ENCODE results near the gene RNF149. TPM values are rescaled to one million over a fixed set of nuclear protein-coding genes. Genes with fewer than 3 reads are reported as not detected.

The RNF149 gene
- total and polyA plus RNA-seq, 9 donors: 22.0 to 49.6 (median 32.6) TPM

DNA sequence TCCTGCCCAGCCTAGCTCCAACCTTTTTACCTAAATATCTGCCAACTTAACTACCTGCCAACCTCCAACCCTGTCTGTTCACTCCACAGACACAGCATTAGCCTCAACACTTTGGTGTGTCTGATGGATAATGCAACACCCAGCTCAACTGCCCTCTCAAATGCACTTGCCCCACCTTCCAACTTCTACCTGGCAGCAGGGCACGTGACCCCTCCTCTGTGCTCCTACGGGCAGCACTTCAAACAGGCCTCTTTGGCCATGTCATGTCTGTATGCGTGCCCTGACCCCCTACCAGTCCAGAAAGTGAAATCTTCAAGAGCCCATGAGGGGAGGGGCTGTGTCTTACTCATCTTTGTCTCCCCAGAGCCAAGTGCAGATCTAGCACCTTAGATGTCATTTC is 25.5 kb downstream of the RNF149 start:
- WGBS (ENCODE audit: insufficient coverage): 100% methylated on average over 3 of the region's 3 CpGs
- no peak for DNase-seq
- no peaks in the 10 kb centered on the region for H3K9me3 ChIP-seq (replicated peaks; ENCODE audit: control insufficient read depth, low read depth, low read length)
- H3K4me1 ChIP-seq (ENCODE audit: control insufficient read depth, insufficient read depth, low read length): no peaks in the 10 kb centered on the region
- no peak overlapping the region for H3K27ac ChIP-seq (ENCODE audit: low read length)
- H3K27me3 ChIP-seq (ENCODE audit: control insufficient read depth, insufficient read depth, low read length): no peaks in the 10 kb centered on the region
- no peak overlapping the region for H3K4me3 ChIP-seq (ENCODE audit: low read length)
- peaks cover 52% of the 10 kb centered on the region for H3K36me3 ChIP-seq (ENCODE audit: control insufficient read depth, insufficient read depth, low read length)

DNA sequence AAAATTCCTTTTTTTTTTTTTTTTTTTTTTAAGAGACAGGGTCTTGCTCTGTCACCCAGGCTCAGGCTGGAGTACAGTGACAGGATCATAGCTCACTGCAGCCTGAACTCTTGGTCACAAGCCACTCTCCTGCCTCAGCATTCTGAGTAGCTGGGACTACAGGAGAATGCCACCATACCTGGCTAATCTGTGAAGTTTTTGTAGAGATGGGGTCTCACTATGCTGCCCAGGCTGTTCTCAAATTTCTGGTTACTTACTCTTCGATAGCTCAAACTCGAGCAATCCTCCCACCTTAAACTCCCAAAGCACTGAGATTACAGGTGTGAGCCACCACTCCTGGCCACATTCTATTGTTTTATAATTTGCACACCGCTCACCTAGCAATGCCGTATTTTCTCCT is 27.0 kb downstream of the RNF149 start:
- WGBS (ENCODE audit: insufficient coverage): 100% methylated on average over 2 of the region's 4 CpGs
- H3K27me3 ChIP-seq (ENCODE audit: control insufficient read depth, insufficient read depth, low read length): no peaks in the 10 kb centered on the region
- no peak overlapping the region for H3K4me3 ChIP-seq (ENCODE audit: low read length)
- H3K9me3 ChIP-seq (replicated peaks; ENCODE audit: control insufficient read depth, low read depth, low read length): no peaks in the 10 kb centered on the region
- no peak overlapping the region for H3K27ac ChIP-seq (ENCODE audit: low read length)
- peaks cover 46% of the 10 kb centered on the region for H3K36me3 ChIP-seq (ENCODE audit: control insufficient read depth, insufficient read depth, low read length)
- no peaks in the 10 kb centered on the region for H3K4me1 ChIP-seq (ENCODE audit: control insufficient read depth, insufficient read depth, low read length)
- no peak for DNase-seq

DNA sequence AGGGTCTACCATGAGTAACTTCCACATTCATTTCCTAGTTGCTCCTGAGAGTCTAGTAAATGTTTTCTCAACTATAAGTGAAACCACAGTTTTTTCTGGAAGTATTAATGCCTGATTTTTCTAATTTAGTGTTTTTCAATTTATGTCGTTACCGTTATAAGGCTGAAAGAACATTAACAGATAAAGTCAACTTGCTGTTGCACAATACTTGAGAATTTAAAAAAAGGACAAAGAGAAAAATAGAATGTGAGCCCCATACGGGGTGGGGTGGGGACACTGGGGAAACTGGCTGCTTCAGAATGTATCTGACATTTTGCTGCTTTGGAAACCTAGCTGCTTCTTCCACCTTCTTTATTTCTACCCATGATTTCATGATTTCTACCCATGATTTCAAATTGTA is 29.6 kb downstream of the RNF149 start:
- WGBS (ENCODE audit: insufficient coverage): no CpG with 5 or more reads among the region's 3 CpGs
- peaks cover 47% of the 10 kb centered on the region for H3K36me3 ChIP-seq (ENCODE audit: control insufficient read depth, insufficient read depth, low read length)
- no peak overlapping the region for H3K27ac ChIP-seq (ENCODE audit: low read length)
- no peaks in the 10 kb centered on the region for H3K27me3 ChIP-seq (ENCODE audit: control insufficient read depth, insufficient read depth, low read length)
- no peaks in the 10 kb centered on the region for H3K9me3 ChIP-seq (replicated peaks; ENCODE audit: control insufficient read depth, low read depth, low read length)
- H3K4me3 ChIP-seq (ENCODE audit: low read length): no peak overlapping the region
- H3K4me1 ChIP-seq (ENCODE audit: control insufficient read depth, insufficient read depth, low read length): no peaks in the 10 kb centered on the region
- no peak for DNase-seq

DNA sequence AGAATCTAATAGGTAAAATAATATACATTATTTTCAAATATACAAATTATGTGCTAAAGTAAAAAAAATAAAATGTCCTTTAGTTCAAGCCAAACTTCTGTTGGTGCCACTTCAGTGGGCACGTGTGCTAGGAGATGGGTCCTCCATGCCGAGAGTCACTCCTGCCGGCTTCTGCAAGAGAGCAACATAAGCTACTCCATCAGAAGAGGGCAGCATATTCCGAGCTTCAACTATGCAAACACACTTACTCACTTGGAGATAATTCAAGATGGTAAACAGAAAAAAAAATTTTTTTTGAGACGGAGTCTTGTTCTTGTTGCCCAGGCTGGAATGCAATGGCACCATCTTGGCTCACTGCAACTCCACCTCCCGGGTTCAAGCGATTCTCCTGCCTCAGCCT is 31.4 kb downstream of the RNF149 start:
- Histone ChIP-seq H3K27me3 (ENCODE audit: control insufficient read depth, insufficient read depth, low read length) (no peaks in the 10 kb centered on the region), H3K36me3 (ENCODE audit: control insufficient read depth, insufficient read depth, low read length) (peaks cover 43% of the 10 kb centered on the region), H3K4me3 (ENCODE audit: low read length) (no peak overlapping the region), H3K4me1 (ENCODE audit: control insufficient read depth, insufficient read depth, low read length) (no peaks in the 10 kb centered on the region), H3K9me3 (replicated peaks; ENCODE audit: control insufficient read depth, low read depth, low read length) (no peaks in the 10 kb centered on the region), H3K27ac (ENCODE audit: low read length) (no peak overlapping the region)
- DNase-seq: no peak
- 63% methylated on average over 1 of the region's 7 CpGs for WGBS (ENCODE audit: insufficient coverage)

- Histone ChIP-seq H3K4me1 (ENCODE audit: control insufficient read depth, insufficient read depth, low read length) (no peaks in the 10 kb centered on the region), H3K9me3 (replicated peaks; ENCODE audit: control insufficient read depth, low read depth, low read length) (no peaks in the 10 kb centered on the region), H3K4me3 (ENCODE audit: low read length) (no peak overlapping the region), H3K36me3 (ENCODE audit: control insufficient read depth, insufficient read depth, low read length) (peaks cover 43% of the 10 kb centered on the region), H3K27ac (ENCODE audit: low read length) (no peak overlapping the region), H3K27me3 (ENCODE audit: control insufficient read depth, insufficient read depth, low read length) (no peaks in the 10 kb centered on the region)
- 98% methylated on average over 5 of the region's 5 CpGs for WGBS (ENCODE audit: insufficient coverage)
- no peak for DNase-seq
These were observed 34.4 kb downstream of the RNF149 start for GRCh38 chr2:101274142-101274541.

- Histone ChIP-seq H3K36me3 (ENCODE audit: control insufficient read depth, insufficient read depth, low read length) (peaks cover 44% of the 10 kb centered on the region), H3K9me3 (replicated peaks; ENCODE audit: control insufficient read depth, low read depth, low read length) (no peaks in the 10 kb centered on the region), H3K27ac (ENCODE audit: low read length) (no peak overlapping the region), H3K4me1 (ENCODE audit: control insufficient read depth, insufficient read depth, low read length) (no peaks in the 10 kb centered on the region), H3K27me3 (ENCODE audit: control insufficient read depth, insufficient read depth, low read length) (no peaks in the 10 kb centered on the region), H3K4me3 (ENCODE audit: low read length) (no peak overlapping the region)
- no peak for DNase-seq
- WGBS (ENCODE audit: insufficient coverage): 77% methylated on average over 6 of the region's 8 CpGs
These were observed 35.4 kb downstream of the RNF149 start for GRCh38 chr2:101273056-101273455.

DNA sequence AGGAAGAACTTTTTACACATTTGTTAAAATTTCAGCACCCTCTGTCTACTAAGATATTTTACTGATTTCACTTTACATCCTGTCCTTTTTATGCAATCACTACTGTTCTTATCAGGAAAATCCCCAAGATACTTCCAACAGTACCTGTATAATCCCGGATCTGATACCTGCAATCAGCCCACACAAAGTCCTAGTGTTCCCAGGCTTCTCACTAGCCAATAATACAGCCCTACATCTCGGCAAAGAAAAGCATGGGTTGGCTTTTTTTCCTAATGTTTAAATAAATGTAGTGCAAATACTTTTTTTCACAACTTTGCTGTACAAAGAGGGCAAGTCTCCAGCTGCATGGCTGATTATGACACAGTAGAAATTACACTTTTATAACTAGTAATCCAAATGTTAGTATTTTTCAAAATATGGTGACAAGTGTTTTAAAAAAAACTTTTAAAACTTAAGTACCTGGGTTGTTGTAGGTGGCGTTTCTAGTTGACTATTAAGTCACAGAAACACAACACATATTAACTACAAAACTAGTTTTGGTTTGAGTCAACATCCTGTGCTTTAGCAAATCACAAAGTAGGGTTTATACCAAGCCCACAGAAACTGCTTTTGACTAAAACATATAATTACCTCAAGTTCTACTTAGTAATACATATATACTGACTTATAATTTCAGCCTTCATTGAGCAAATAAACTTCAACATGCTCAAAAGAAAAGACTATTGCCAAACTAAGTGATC is 36.3 kb downstream of the RNF149 start:
- Histone ChIP-seq H3K4me1 (ENCODE audit: control insufficient read depth, insufficient read depth, low read length) (no peaks in the 10 kb centered on the region), H3K4me3 (ENCODE audit: low read length) (no peak overlapping the region), H3K9me3 (replicated peaks; ENCODE audit: control insufficient read depth, low read depth, low read length) (no peaks in the 10 kb centered on the region), H3K36me3 (ENCODE audit: control insufficient read depth, insufficient read depth, low read length) (peaks cover 43% of the 10 kb centered on the region), H3K27ac (ENCODE audit: low read length) (no peak overlapping the region), H3K27me3 (ENCODE audit: control insufficient read depth, insufficient read depth, low read length) (no peaks in the 10 kb centered on the region)
- DNase-seq: no peak
- no CpG with 5 or more reads among the region's 3 CpGs for whole genome bisulfite sequencing (ENCODE audit: insufficient coverage)

DNA sequence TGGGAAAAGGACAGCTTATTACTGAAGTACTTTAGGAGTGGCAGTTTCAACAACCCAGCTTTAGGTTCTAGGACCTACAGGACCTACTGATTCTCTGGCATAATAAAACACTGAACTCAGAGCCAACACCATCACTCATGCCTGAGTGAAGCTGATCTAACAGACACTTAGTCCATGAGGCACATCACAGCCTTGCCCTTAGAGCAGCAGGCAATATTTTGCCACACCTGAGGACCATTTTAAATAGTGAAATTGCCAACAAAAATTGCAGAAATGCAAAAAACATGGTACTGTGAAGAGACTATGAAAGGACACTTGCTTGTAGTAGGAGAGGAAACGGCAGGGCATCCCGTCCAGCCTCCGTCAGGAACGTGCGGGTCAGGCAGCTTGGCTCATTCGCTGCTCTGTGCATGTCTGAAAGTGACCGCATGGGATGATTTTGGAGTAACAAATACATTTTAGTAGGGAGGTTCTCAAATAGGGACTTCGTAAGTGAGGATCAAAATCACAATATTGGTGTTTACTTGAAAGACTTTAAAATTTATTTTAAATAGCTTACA is 37.7 kb downstream of the RNF149 start:
- 95% methylated on average over 6 of the region's 8 CpGs for WGBS (ENCODE audit: insufficient coverage)
- no peak for DNase-seq
- Histone ChIP-seq H3K27ac (ENCODE audit: low read length) (no peak overlapping the region), H3K9me3 (replicated peaks; ENCODE audit: control insufficient read depth, low read depth, low read length) (no peaks in the 10 kb centered on the region), H3K36me3 (ENCODE audit: control insufficient read depth, insufficient read depth, low read length) (peaks cover 47% of the 10 kb centered on the region), H3K4me3 (ENCODE audit: low read length) (no peak overlapping the region), H3K27me3 (ENCODE audit: control insufficient read depth, insufficient read depth, low read length) (no peaks in the 10 kb centered on the region), H3K4me1 (ENCODE audit: control insufficient read depth, insufficient read depth, low read length) (no peaks in the 10 kb centered on the region)

- no peak overlapping the region for H3K27ac ChIP-seq (ENCODE audit: low read length)
- H3K36me3 ChIP-seq (ENCODE audit: control insufficient read depth, insufficient read depth, low read length): peaks cover 62% of the 10 kb centered on the region
- no peak overlapping the region for H3K4me3 ChIP-seq (ENCODE audit: low read length)
- no peaks in the 10 kb centered on the region for H3K9me3 ChIP-seq (replicated peaks; ENCODE audit: control insufficient read depth, low read depth, low read length)
- no peaks in the 10 kb centered on the region for H3K27me3 ChIP-seq (ENCODE audit: control insufficient read depth, insufficient read depth, low read length)
- DNase-seq: no peak
- peaks cover 2% of the 10 kb centered on the region for H3K4me1 ChIP-seq (ENCODE audit: control insufficient read depth, insufficient read depth, low read length)
- 78% methylated on average over 7 of the region's 15 CpGs for WGBS (ENCODE audit: insufficient coverage)
These were observed 40.5 kb downstream of the RNF149 start for GRCh38 chr2:101267671-101268656.

GRCh38 chr2:101265893-101266499 is 42.5 kb downstream of the RNF149 start:
- DNase-seq: no peak
- Histone ChIP-seq H3K4me1 (ENCODE audit: control insufficient read depth, insufficient read depth, low read length) (peaks cover 2% of the 10 kb centered on the region), H3K4me3 (ENCODE audit: low read length) (no peak overlapping the region), H3K27me3 (ENCODE audit: control insufficient read depth, insufficient read depth, low read length) (no peaks in the 10 kb centered on the region), H3K9me3 (replicated peaks; ENCODE audit: control insufficient read depth, low read depth, low read length) (no peaks in the 10 kb centered on the region), H3K27ac (ENCODE audit: low read length) (no peak overlapping the region), H3K36me3 (ENCODE audit: control insufficient read depth, insufficient read depth, low read length) (peaks cover 57% of the 10 kb centered on the region)
- 76% methylated on average over 5 of the region's 11 CpGs for WGBS (ENCODE audit: insufficient coverage)
